Adrenal gland (tissue), 5 donors: ENCODE measurements around the gene ING5.

Experiments used
- CTCF ChIP-seq, 6 experiments: fragments of 450-650 bp in 4 of 6; fragments of 200-600 bp in 2 of 6; sonication (generic) in 1 of 6; IDR thresholded peaks; 1 replicate in 5 of 6; 2 replicates in 1 of 6; pipeline versions ENCODE4 v1.5.1 to v1.8.0; 2016 to 2021; ENCODE audit warnings: antibody characterized with exemption in 6 of 6, mild to moderate bottlenecking in 2 of 6, moderate library complexity in 1 of 6
- POLR2A ChIP-seq, 2 donors: fragments of 450-650 bp; IDR thresholded peaks; one replicate each; pipeline ENCODE4 v1.6.1; 2017; ENCODE audit warnings: antibody characterized with exemption in 2 of 2, mild to moderate bottlenecking in 2 of 2, moderate library complexity in 1 of 2
- donor health status: DM: no; HTN: no; CAD: no.

GRCh38 chr2:241676665-241677064, 25.2 kb upstream of the ING5 start:
- no peak for TF ChIP-seq CTCF (IDR thresholded peaks at IDR 0.05)
- TF ChIP-seq POLR2A (IDR thresholded peaks at IDR 0.05): no peak
